ENCODE results near the gene DLL4.

Gene DLL4

DNA sequence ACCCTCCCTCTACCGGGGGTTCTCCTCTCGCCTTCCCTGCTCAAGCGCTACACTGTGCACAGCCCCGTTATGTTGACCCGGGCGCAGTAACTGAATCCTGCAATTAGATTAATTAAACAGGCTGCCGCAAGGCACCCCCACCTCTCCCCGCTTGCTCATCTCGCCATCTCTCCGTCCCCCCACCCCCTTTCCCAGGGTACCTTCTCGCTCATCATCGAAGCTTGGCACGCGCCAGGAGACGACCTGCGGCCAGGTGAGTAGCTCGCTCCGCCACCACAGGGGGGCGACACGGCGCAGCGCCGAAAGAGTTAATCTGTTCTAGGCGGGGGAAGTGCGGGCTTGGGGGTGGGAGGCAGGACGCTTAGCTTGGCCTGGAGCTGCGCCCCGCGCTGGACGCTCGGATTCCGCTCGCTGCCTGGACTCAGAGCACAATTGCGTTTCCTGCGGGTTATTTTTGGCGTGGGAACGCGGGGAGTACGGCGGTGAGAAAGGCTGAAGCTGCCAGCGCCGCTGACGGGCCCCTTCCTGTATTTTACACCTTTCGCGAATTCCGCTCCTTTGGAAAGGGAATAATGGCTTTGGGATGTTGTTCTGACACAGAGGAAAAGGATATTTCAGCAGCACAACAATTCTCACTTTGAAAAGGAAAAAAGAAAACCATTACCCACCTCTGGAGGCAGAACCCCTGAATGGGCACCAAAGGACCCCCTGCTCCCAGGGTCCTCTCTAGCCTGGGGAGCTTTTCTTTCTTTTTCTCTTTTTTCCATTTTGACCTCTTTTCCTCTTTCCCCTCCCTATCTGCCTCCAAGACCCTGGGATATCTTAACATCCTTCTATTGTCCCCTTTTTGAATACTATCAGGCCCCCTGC lies 1.5 kb downstream of the DLL4 start:
- in situ Hi-C loops (cut with HindIII; ENCODE audit: low sequenced_read_pairs): no loop called here
- DNase-seq (ENCODE audit: low read depth, low spot score): no peak
- peak overlapping the region; percentile 5 for H3K4me3 ChIP-seq (ENCODE audit: low read depth, low read length)

DNA sequence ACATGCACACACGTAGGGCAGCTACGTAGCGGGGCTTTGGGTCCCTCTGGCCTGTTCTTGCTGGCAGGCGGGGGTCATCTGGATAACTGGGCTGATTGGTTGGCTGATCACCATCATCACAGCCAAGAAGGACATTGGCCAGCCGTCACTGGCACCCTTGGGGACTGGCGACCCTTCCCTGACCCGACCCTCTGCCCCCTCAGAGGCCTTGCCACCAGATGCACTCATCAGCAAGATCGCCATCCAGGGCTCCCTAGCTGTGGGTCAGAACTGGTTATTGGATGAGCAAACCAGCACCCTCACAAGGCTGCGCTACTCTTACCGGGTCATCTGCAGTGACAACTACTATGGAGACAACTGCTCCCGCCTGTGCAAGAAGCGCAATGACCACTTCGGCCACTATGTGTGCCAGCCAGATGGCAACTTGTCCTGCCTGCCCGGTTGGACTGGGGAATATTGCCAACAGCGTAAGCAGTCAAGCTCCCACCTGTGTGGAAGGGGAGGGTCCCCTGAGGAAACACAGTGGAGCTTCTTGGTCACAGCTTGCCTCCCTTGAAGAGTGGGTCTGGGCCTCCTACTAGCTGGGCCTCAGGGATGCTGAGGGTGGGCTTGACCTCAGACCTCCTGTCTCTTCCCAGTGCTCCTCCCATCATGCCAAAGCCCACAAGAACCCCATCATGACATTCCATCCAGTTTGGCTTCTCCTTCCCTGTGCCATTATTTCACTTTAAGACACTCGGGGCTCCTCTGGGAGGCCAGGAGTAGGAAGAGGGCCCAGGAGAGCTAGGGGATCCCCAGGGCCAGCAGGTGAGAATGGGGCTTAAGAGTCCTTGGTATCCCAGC lies 2.4 kb downstream of the DLL4 start:
- H3K4me3 ChIP-seq (ENCODE audit: low read depth, low read length): no peak overlapping the region
- TF ChIP-seq, protein P1, sequence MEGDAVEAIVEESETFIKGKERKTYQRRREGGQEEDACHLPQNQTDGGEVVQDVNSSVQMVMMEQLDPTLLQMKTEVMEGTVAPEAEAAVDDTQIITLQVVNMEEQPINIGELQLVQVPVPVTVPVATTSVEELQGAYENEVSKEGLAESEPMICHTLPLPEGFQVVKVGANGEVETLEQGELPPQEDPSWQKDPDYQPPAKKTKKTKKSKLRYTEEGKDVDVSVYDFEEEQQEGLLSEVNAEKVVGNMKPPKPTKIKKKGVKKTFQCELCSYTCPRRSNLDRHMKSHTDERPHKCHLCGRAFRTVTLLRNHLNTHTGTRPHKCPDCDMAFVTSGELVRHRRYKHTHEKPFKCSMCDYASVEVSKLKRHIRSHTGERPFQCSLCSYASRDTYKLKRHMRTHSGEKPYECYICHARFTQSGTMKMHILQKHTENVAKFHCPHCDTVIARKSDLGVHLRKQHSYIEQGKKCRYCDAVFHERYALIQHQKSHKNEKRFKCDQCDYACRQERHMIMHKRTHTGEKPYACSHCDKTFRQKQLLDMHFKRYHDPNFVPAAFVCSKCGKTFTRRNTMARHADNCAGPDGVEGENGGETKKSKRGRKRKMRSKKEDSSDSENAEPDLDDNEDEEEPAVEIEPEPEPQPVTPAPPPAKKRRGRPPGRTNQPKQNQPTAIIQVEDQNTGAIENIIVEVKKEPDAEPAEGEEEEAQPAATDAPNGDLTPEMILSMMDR (IDR thresholded peaks at IDR 0.05; ENCODE audit: low read depth, low read length): no peak
- in situ Hi-C loops (cut with HindIII; ENCODE audit: low sequenced_read_pairs): no loop called here
- no peak for DNase-seq (ENCODE audit: low read depth, low spot score)

More for the DNA sequence above, 1.5 kb downstream of the DLL4 start:
- TF ChIP-seq, protein P1 (IDR thresholded peaks at IDR 0.05; ENCODE audit: low read depth, low read length): peak; percentile 46

DNA sequence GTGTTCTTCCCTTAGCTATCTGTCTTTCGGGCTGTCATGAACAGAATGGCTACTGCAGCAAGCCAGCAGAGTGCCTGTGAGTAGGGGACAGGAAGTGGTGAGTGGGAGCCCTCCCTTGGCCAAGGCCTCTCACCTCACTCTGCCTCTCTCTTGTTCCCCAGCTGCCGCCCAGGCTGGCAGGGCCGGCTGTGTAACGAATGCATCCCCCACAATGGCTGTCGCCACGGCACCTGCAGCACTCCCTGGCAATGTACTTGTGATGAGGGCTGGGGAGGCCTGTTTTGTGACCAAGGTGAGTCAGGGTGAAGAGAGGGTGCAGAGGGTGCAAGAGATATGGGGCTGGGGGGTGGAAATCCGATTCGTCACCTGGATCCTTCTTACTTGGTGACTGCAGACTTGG lies 3.0 kb downstream of the DLL4 start:
- in situ Hi-C loops (cut with HindIII; ENCODE audit: low sequenced_read_pairs): no loop called here
- DNase-seq (ENCODE audit: low read depth, low spot score): no peak
- H3K4me3 ChIP-seq (ENCODE audit: low read depth, low read length): no peak overlapping the region
- TF ChIP-seq, protein P1 (IDR thresholded peaks at IDR 0.05; ENCODE audit: low read depth, low read length): no peak

DNA sequence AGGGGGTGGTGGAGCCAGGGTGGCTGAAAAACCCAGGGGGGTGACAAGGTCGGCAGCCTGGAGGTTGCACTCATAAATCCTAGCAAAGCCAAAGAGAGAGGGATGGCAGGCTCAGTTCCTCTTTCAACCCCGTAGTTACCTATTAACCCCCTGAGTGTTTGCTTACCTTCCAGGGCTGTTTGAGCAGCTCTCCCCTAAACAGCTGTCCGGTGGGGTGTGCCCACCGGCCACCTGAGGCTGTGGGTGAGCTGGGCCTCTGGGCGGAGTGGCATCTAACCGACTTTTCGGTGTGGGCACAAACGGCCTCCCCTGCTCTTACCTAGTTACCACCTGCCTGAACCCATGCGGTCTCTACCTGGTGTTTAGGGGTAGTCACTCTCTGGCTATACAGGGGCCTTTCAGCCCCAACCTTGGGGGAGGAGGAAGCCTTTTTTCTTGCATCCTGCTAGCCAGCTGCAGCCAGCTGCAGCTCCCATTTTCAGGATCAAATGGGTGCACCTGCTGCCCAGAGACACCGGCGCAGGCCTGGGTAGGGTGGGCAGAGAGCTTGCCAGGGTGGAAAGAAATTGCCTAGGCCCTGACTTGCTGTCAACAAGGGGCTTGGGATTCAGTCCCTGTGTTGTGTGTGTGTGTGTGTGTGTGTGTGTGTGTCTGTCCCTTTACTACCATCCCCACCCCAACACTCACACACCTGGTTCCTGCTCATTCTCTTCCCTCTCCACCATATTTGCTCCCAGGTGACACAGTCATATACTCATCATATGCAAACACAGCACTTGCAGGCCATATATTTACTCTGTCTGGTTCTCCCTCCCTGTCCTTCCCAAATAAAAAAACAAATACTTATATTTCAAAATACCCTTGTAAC lies 3.7 kb downstream of the DLL4 start:
- TF ChIP-seq, protein P1 (IDR thresholded peaks at IDR 0.05; ENCODE audit: low read depth, low read length): no peak
- in situ Hi-C loops (cut with HindIII; ENCODE audit: low sequenced_read_pairs): no loop called here
- DNase-seq (ENCODE audit: low read depth, low spot score): no peak
- no peak overlapping the region for H3K4me3 ChIP-seq (ENCODE audit: low read depth, low read length)

DNA sequence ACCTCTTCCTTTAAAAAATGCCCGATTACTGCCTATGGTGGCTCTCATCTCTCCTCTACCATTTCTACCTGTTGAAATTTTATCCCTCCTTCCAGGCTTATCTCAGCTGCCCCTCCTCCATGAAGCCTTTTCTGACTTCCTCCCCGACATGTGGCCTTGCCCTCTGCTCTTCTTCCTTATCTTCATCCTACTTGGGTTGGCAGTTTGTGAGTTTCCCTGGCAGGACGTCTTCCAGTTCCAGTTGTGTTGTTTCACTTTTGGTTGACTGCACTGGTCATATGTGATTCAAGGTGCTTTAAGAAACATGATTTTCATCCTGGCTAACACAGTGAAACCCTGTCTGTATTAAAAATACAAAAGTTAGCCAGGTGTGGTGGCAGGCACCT lies 4.4 kb downstream of the DLL4 start:
- DNase-seq (ENCODE audit: low read depth, low spot score): no peak
- in situ Hi-C loops (cut with HindIII; ENCODE audit: low sequenced_read_pairs): no loop called here
- TF ChIP-seq, protein P1 (IDR thresholded peaks at IDR 0.05; ENCODE audit: low read depth, low read length): no peak

DNA sequence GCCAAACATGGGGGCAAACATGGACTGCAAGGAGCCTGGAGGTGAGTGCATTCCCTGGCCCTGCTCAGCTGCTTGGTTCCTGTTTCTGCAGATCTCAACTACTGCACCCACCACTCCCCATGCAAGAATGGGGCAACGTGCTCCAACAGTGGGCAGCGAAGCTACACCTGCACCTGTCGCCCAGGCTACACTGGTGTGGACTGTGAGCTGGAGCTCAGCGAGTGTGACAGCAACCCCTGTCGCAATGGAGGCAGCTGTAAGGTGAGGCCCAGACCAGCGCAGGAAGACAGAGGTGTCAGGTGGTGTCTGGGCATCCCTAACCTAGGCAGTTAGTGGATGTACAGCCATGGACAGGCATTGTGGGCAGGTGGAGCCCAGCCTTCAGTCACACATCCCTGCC lies 5.3 kb downstream of the DLL4 start:
- DNase-seq (ENCODE audit: low read depth, low spot score): no peak
- in situ Hi-C loops (cut with HindIII; ENCODE audit: low sequenced_read_pairs): no loop called here
- TF ChIP-seq, protein P1 (IDR thresholded peaks at IDR 0.05; ENCODE audit: low read depth, low read length): no peak
- no peak overlapping the region for H3K4me3 ChIP-seq (ENCODE audit: low read depth, low read length)

More for the DNA sequence above, 4.4 kb downstream of the DLL4 start:
- no peak overlapping the region for H3K4me3 ChIP-seq (ENCODE audit: low read depth, low read length)

Data from astrocyte of the spinal cord (primary cell).